HL-60 (cell line): ENCODE results near the gene ZDHHC16.

Experiments used
- DNase-seq, 2 experiments: peaks; one replicate each; pipeline ENCODE4 v3.0.0-alpha.2; 2010 to 2020; ENCODE audit warnings: low read depth in 1 of 2, low spot score in 1 of 2
- H3K27ac ChIP-seq: fragments of 250-450 bp; sonication (Bioruptor Pico); replicated peaks from 2 replicates; pipeline ENCODE4 v1.5.1; 2020; ENCODE audit warnings: mild to moderate bottlenecking, moderate library complexity
- H3K27me3 ChIP-seq: fragments of 250-450 bp; sonication (Bioruptor Pico); 2 replicates; pipeline ENCODE4 v1.5.1; 2021; ENCODE audit warnings: mild to moderate bottlenecking, moderate library complexity; ENCODE audit not compliant: insufficient read depth, poor library complexity, severe bottlenecking
- H3K4me3 ChIP-seq: replicated peaks from 2 replicates; pipeline ENCODE4 v1.5.1; 2011; ENCODE audit warnings: mild to moderate bottlenecking, control low read depth, low read length; ENCODE audit not compliant: insufficient read depth
- CTCF ChIP-seq: IDR thresholded peaks from one replicate; pipeline ENCODE4 v1.5.1; 2011; ENCODE audit warnings: low read length, control low read depth, inconsistent platforms; ENCODE audit not compliant: insufficient read depth
- GABPA ChIP-seq: IDR thresholded peaks from 2 replicates; pipeline ENCODE4 v1.6.1; 2012; ENCODE audit warnings: low read depth
- POLR2AphosphoS5 ChIP-seq: IDR thresholded peaks from 2 replicates; pipeline ENCODE4 v1.6.1; 2012; ENCODE audit warnings: low read depth
- REST ChIP-seq: IDR thresholded peaks from 2 replicates; pipeline ENCODE4 v1.6.1; 2012; ENCODE audit warnings: low read depth; ENCODE audit not compliant: insufficient replicate concordance
- SPI1 ChIP-seq: IDR thresholded peaks from 2 replicates; pipeline ENCODE4 v1.6.1; 2012; ENCODE audit warnings: low read depth, mild to moderate bottlenecking, borderline replicate concordance

The ZDHHC16 gene

GRCh38 chr10:97444212-97444611 is 1.8 kb upstream of the ZDHHC16 start:
- TF ChIP-seq GABPA (no peak), CTCF (no peak), REST (no peak), POLR2AphosphoS5 (no peak)
- H3K4me3 ChIP-seq = no peak overlapping the region
- no peak for DNase-seq
- no peaks in the 10 kb centered on the region for H3K27me3 ChIP-seq
- no peak overlapping the region for H3K27ac ChIP-seq

- peak overlapping the region; percentile 66 for H3K27ac ChIP-seq
- peak overlapping the region; percentile 74 for H3K4me3 ChIP-seq
These were observed 636 bp upstream of the ZDHHC16 start for GRCh38 chr10:97445357-97445721.

DNA sequence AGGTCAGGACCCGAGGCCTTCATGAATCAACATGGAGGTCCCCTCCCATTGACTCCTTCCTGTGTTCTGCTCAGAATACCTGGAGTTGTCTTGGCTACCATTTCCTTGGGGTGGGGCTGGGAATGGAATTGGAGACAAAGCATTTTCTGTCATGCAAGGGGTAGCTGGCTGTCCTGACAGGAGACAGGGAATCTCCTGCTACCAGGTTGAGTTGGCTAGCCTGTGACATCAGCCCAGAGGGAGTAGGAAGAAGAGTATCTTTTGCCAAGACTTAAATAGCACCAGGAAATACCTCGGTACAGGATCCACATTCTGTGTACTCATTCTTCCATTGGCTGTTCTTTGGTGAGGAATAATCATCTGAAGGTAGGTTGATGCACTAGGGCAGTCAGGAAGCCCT is 4.9 kb downstream of the ZDHHC16 start:
- DNase-seq = no peak
- H3K4me3 ChIP-seq = no peak overlapping the region
- TF ChIP-seq REST (no peak), POLR2AphosphoS5 (no peak), GABPA (no peak), CTCF (no peak), SPI1 (no peak)
- H3K27ac ChIP-seq = no peak overlapping the region
- no peaks in the 10 kb centered on the region for H3K27me3 ChIP-seq

More at GRCh38 chr10:97445357-97445721, 636 bp upstream of the ZDHHC16 start:
- no peak for TF ChIP-seq REST
- no peak for TF ChIP-seq GABPA
- no peak; the same call in 1 of the 2 replicates for TF ChIP-seq POLR2AphosphoS5
- TF ChIP-seq SPI1 = no peak
- TF ChIP-seq CTCF = no peak
- no peak for DNase-seq
- H3K27me3 ChIP-seq = no peaks in the 10 kb centered on the region
